HG03025 (cell line): Measurements from ENCODE around the gene INTS12.
"Not testable (repeated sequence)": the region's sequence is repeated elsewhere in the genome, so short reads cannot be mapped to it uniquely, and the experiment has no call there.

Experiments
- ATAC-seq: cut with Tn5 transposase; IDR thresholded peaks from one replicate; pipeline ENCODE4 v1.9.1; 2021; ENCODE audit warnings: mild to moderate bottlenecking, moderate library complexity; ENCODE audit not compliant: unreplicated experiment, low FRiP score

INTS12 gene, protein sequence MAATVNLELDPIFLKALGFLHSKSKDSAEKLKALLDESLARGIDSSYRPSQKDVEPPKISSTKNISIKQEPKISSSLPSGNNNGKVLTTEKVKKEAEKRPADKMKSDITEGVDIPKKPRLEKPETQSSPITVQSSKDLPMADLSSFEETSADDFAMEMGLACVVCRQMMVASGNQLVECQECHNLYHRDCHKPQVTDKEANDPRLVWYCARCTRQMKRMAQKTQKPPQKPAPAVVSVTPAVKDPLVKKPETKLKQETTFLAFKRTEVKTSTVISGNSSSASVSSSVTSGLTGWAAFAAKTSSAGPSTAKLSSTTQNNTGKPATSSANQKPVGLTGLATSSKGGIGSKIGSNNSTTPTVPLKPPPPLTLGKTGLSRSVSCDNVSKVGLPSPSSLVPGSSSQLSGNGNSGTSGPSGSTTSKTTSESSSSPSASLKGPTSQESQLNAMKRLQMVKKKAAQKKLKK

DNA sequence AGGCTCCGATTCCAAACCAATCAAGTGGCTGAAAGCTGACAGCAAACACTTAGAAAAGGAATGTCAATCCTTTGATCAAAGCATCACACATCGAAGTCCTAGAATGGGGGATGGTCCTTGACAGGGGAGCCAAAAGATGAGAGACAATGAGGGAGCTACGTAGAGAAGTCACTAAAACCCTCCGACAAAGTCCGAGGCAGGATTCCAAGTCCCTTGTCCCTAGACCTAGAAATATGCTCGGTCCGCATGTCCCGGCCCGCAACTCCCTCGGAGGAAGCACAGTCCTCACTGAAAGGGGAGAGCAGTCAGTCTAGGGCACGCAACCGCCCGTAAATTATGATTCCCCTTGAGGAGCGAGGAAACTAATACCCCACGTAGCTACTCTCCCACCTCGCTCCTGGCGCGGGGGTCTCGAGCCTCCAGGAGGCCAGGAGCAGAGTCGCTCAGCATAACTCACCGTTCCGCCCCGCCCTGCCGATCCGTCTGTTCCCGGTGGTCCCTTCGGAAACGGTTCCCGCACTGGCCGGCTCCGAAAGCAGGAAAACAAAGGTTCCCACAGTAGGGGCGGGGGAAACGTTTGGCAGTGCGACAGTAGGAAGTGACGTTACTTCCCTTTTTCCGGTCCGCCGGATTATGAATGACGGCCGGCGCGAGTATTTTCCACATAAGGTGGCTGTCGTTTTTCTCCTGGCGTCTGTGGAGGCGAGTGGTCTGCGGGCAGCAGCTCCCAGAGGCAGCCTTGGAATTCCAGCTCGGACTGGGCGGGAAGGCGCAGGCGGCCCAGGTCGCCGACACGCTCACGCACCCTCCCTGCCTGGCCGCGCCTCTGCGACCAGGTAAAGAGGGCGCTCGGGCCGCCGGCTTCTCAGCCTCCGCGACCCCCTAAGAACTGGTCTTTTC, at the start of gene INTS12, which contains the start of gene GSTCD:
INTS12 (minus strand) TSS at position 509 of the 900 bp plus-strand sequence. CDS start 8,684 bp downstream, outside the sequence.
GSTCD (plus strand) TSS at position 604 of the 900 bp plus-strand sequence. CDS start 8,830 bp downstream, outside the sequence.
- ATAC-seq, result peak; percentile 82

DNA sequence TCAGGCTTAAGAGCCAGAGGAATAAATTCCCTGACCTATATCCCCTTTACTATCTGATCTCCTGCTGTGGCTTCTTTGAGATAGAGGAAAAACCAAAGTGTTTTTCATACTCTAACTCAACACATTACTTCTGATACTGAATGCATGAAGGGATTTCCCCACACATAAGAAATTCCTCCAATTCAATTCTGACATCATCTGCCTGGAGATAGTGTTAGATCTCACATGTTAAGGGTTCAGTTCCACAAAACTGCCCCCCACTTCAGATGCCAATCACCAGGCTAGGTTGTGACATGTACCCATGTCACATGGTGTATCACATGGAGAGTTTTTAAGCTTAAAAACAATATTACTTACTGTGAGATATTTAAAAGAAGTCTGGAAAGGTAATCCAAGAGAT, 46.9 kb upstream of the INTS12 start:
- ATAC-seq, result no peak

DNA sequence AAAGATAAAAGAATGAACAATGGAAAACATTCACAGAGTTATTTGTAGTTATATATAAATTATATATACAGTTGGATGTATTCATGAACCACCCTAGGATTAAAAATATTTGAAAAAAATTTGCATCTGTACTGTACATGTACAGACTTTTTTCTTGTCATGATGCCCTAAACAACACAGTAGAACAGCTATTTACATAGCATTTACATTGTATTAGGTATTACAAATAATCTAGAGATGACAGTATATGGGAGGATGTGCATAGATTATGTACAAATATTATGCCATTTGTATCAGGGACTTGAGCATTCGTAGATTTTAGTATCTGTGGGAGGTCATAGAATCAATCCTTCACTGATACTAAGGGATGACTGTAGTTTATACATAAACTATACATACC, 44.9 kb upstream of the INTS12 start:
- ATAC-seq, result no peak

DNA sequence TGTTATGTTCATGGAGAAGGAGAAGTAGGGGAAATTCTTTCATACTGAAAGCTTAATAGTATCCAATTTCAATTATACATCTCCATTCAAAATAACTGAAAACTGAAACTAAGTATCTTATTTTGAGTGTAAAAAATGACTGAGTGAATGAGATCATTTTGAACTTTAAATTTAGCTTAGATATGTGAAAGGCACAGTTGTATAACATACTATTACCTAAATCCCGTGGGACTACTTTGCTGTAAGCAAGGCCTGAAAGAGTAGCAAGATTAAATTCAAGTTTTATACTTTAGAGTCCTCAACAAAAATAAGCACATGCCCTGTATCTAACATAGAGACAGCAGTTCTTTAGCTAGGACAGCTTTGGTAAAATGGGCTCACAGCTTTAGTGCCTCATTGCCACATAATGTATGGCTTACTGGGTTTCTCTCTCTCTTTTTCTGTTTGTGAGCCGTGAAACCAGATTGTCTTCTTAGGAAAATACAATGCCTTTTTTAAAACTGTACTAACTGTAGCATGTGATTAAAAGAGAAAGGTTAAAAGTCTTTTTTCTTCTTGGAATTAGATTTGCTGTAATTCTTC, 43.3 kb upstream of the INTS12 start:
- no peak for ATAC-seq

DNA sequence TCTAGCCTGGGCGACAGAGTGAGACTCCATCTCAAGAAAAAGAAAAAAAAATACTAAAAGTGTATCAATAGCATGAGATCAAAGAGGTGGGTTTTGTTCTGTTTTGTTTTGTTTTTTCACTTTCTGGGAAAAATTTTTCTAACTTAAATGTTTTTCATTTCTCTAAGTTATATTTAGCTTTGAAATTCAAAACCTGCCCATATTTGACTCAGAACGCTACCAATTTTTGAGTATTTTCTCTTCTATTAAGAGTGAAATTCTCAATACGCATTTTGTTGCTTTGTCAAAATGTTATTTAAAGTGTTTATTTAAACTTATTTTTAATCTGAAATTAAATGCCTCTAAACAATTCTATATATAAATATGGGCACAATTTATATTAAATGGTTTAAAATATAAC, 39.7 kb upstream of the INTS12 start:
- no peak for ATAC-seq

DNA sequence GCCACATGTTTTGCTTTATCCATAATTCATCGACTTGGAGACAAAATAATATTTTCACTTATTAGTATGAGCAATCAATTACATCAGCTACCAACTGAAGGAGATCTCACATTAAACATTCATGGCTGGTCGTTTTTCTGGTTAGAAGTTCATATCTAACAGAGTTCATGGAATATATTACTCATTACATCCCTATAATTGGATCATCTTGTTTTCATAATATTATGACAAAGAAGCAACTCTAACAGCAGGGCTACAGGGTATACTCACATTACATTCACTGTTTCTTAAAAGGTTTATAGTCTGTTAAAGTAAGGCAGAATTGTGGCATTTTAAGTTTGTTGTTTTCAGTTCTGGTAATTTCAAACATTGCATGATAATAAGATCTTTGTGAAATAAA, 33.1 kb upstream of the INTS12 start:
- no peak for ATAC-seq

DNA sequence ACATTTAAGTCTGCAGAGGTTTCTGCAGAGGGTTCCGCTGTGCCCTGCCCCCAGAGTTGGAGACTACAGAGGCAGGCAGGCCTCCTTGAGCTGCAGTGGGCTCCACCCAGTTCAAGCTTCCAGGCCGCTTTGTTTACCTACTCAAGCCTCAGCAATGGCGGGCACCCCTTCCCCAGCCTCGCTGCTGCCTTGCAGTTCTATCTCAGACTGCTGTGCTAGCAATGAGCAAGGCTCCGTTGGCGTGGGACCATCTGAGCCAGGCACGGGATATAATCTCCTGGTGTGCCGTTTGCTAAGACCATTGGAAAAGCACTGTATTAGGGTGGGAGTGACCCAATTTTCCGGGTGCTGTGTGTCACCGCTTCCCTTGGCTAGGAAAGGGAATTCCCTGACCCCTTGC, 26.7 kb upstream of the INTS12 start:
- ATAC-seq, result not testable (repeated sequence)

DNA sequence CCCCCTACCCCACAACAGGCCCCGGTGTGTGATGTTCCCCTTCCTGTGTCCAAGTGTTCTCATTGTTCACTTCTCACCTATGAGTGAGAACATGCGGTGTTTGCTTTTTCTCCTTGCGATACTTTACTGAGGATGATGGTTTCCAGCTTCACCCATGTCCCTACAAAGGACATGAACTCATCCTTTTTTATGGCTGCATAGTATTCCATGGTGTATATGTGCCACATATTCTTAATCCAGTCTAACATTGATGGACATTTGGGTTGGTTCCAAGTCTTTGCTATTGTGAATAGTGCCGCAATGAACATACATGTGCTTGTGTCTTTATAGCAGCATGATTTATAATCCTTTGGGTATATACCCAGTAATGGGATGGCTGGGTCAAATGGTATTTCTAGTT, 21.4 kb upstream of the INTS12 start:
- ATAC-seq, result not testable (repeated sequence)

DNA sequence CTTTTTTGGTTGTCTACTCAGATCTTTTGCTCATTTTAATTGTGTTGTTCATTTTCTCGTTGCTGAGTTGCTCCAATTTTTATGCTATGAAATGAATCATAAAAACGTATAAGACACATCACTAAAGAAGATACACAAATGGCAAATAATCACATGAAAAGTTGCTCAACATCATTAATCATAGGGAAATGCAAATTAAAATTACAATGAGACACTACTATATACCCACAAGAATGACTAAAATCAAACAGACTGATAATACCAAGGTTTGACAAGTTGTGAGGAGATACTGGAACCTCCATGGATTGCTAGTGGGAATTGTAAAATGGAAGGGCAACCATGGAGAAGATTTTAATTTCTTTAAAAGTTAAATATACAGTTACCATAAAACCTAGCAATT, 17.1 kb upstream of the INTS12 start:
- no peak for ATAC-seq

DNA sequence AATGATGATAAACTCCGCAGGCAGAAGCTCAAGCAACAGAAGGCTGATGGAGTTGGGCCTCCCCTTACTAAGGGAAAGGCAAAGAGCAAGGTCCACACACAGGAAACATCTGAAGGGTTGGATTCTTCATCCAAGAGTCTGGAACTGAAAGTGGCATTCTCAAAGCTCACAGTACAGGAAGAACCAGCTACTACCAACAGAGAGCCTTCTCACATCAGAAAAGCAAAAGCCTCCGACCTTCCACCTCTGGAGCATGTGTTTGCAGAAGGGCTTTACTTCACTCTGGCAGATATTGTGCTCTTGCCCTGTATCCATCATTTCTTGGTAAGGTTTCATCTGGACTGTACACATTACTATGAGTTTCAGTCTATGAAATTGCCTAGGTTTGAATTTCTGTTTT, 10.7 kb upstream of the INTS12 start:
- ATAC-seq, result no peak

DNA sequence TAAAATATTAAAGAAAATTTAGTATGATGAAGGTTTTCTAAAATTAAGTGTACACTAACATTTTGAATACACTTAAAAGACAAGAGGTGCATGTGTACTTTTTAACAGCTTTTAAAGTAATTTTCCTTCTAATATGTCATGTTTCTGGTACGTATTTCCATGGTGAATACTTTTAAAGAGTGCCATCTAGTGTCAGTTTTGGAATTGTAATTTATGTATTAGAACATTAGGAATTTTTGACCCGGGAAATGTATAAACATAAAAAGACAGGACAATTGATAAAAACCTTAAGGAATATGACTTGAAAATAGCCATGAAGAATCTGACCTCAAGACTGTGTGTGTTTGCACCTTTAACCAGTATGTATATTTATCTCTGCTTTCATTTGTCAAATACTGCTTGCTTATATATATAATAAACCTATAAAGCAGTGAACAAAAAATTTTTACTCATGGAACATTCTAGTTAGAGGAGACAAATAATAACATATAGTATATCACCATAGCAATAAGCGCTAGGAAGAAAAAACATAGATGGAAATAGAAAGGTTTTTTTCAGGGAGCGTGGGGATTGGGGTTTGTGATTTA, 7.3 kb upstream of the INTS12 start:
- no peak for ATAC-seq

DNA sequence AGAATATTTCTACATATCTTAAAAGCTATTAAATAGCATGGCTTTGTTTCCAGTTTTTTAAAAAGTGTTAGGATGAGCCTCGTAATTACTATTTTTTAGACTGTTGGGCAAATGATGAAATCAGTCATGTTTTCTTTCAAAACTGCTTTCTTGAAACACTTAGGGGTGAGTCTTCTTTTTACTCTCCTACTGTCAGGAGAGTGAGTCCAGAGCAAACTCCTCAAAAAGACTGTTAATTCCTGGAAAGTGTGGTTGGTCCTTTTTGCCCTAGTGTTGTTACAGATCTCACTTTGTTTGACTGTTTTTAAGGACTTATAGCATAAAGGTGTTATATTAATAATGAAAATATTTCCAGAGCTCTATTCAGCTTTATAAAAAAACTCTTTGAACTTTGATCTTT, 6.4 kb upstream of the INTS12 start:
- no peak for ATAC-seq

DNA sequence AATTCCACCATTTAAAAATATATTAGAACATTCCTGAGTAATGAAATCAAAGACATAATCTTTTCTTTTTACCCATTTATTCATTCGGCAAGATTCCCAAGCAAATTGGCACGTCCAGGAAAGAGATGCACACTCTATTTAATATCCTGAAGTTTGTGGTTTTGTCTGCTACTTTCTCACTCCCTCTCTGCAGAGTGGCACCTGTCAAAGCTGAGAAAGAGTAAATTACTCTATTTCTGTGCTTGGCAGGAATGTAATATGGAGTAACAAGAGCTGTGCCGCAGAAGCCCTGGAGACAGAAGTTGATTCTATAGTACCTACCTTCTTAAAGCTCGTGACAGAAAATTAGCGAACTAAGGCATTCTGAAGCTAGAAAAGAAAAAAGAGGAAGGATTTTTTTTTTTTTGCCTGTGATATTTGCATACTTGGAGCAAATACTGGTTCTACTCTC, 5.6 kb upstream of the INTS12 start:
- ATAC-seq, result no peak

DNA sequence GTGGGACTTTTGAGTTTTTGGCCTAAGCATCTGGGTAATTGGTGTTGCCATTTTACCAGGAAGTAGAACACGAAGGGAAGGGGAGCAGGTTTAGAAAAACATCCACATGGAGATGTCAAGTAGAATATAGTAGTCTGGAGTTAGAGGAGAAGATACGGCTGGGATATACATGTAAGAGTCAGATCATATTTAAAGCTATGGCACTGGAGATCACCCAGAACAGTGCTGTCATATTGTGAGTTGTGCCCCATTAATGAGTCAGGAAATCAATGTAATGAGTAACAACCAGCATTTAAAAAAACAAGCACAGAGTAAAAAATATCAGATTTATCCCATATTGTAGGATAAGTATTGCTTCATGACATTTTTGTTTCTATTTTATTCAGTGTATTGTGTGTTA, 4.3 kb upstream of the INTS12 start:
- no peak for ATAC-seq

DNA sequence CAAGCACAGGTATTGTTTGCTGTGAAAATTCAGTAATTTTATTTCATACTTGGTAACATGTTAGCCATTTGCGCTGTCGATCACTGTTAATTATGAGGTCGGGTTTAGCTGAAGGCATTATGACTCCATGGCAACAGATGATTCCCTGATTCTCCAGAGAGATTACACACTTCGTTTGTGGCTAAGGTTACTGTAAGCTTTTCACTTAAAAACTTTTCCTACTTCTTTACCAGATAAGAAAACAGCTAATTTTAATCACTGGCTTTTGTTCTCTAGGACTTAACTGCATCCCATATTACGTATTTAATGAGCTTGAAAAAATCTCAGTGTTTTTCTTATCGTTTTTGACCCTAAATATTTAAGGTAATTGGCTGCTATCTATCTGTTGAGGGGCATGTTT, 2.2 kb upstream of the INTS12 start:
- no peak for ATAC-seq

DNA sequence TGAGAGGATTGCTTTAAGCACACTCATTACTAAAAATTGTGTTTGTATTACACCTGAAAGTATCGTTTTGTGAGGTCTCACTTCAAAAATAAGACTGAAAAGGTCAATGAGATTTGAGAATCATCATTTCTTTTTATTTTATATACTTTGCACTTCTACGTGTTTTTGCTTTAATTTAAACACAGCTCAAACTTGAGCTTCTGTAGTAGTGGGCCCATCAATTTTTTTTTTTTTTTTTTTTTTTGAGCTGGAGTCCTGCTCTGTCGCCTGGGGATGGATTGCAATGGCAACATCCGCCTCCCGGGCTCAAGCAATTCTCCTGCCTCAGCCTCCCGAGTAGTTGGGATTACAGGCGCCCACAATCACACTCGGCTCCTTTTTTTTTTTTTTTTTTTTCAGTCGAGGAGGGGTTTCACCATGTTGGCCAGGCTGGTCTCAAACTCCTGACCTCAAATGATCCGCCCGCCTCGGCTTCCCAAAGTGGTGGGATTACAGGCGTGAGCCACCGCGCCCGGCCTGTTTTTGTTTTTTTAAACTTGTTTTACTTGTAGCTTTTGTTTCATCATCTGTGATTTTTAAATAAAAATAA, 1.6 kb upstream of the INTS12 start:
- ATAC-seq, result no peak

DNA sequence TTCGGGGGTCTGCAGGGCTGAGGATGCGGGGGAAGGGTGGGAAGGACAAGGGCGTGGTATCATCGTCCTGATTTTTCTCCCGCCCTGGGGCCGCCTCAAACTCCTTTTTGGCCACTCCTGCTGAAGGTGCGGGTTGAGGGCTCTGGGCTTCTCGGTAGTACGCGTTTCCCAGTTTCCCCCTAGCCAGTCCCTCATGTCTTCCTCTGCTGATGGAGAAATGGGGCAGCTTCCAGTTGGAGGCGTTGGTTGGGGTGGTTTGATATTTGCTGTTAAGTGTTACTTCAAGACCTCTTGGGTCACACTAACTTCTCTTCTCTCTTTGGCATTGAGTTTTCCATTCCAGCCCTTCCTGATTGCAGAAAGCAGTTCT, 577 bp upstream of the INTS12 start:
- ATAC-seq, result peak; percentile 22

DNA sequence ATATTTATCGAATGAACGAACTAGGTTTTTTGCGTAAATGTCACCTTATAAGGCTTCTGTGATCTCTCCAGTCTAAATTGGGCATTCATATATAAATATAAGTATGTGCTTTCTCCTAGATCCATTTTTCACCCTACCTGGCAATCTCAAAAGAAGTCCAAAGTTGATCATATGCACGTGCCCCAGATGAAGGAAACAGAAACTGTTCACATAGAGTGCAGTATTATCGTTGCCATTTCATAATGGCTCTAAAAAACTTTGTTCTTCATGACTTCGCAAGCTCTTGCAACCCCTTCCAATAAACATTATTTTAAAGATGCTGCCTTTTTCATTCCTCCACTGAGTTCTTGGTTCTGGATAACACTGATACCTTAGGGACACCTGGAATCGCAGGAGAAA, 708 bp downstream of the INTS12 start:
- no peak for ATAC-seq

DNA sequence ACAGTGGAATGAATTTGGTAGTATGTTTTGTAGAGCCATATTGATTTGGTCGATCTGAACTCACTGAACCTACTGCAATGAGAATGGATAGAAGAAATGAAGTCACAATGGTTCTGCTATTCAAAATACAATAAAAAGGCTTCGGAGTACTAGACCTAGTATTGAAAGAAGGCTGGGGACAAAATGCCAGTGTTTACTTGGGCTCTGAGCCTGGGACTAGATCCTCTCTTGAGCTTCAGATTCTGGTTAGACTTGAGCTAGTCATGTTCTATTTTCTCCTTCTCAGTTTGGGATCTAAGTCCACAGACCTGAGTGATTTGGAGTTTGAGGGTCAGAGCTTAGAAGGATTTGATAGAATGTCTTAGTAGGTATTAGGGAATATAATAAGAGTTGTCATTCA, 9.9 kb downstream of the INTS12 start:
- no peak for ATAC-seq

DNA sequence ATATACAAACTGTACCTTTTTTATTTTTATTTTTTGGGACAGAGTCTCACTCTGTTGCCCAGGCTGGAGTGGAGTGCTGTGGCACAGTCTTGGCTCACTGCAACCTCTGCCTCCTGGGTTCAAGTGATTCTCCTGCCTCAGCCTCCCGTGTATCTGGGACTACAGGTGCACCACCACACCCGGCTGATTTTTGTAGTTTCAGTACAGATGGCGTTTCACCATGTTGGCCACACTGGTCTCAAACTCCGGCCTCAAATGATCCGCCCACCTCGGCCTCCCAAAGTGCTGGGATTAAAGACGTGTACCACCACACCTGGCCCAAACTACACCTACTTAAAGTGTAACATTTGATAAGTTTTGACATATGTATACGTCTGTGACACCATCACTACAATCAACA, 12.7 kb downstream of the INTS12 start:
- ATAC-seq, result not testable (repeated sequence)
